ENCODE data around the gene DOK4.

- no peak for TF ChIP-seq POLR2A (IDR thresholded peaks at IDR 0.05; ENCODE audit: extremely low read depth, insufficient read length)
- TF ChIP-seq CTCF (IDR thresholded peaks at IDR 0.05; ENCODE audit: low read depth, low read length): no peak
- no peak for TF ChIP-seq MYC (IDR thresholded peaks at IDR 0.05; ENCODE audit: low read depth, low read length)
- no peak for TF ChIP-seq MAX (IDR thresholded peaks at IDR 0.05; ENCODE audit: low read depth, low read length)
These were observed 13.0 kb downstream of the DOK4 start for GRCh38 chr16:57473176-57473840.

Measured in NB4 (cell line).